Spinal cord (tissue), 4 donors: ENCODE measurements around the gene NECTIN4. TPM values are rescaled to one million over a fixed set of nuclear protein-coding genes. Genes with fewer than 3 reads are reported as not detected.

ENCODE experiments used
- polyA plus RNA-seq, 2 donors: library from polyadenylated mRNA; unstranded; fragments of 120-200 nt; gene quantifications; one replicate each; pipeline ENCODE4 v1.2.1, GENCODE V29; 2013; ENCODE audit not compliant: insufficient read length in 2 of 2
- small RNA-seq: library from RNA; depleted of rRNA; stranded (forward); fragments of <200 nt; gene quantifications from one replicate; pipeline ENCODE3, GENCODE V24; 2014; ENCODE audit warnings: low replicate concordance
- total RNA-seq, 2 donors: library from RNA; depleted of rRNA in 1 of 2; stranded (reverse); fragments of 120-200 nt in 1 of 2; fragments of >200 nt in 1 of 2; gene quantifications; one replicate each; pipeline versions ENCODE4 v1.2.3 to v1.2.4, GENCODE V29; 2013 to 2014

Gene NECTIN4
- total and polyA plus RNA-seq, 4 donors: 0.06 to 0.15 TPM; not detected in 2

Small RNA genes within 50 kb of the gene (small RNA-seq; reads per million reads assigned to genes)
- gene AL591806.2: not detected

Other genes starting within 250 kb of the NECTIN4 start
- under 1 TPM in 1 of 2 donors, not detected in 1; 0.69 TPM for gene CD244, start 226.7 kb downstream of the NECTIN4 start, total RNA-seq
- under 1 TPM in 1 of 2 donors, not detected in 1; 0.11 TPM for gene CD244, start 226.7 kb downstream of the NECTIN4 start, polyA plus RNA-seq
- 1 to 10 TPM in 1 of 2 donors, under 1 TPM in 1; 0.22 to 1.1 TPM for gene ITLN1, start 204.4 kb downstream of the NECTIN4 start, total RNA-seq
- not detected for gene ITLN1, start 204.4 kb downstream of the NECTIN4 start, polyA plus RNA-seq
- gene ITLN2, start 134.7 kb downstream of the NECTIN4 start, total RNA-seq: under 1 TPM; 0.17 to 0.20 TPM
- gene ITLN2, start 134.7 kb downstream of the NECTIN4 start, polyA plus RNA-seq: under 1 TPM in 1 of 2 donors, not detected in 1; 0.21 TPM
- gene F11R, start 68.4 kb downstream of the NECTIN4 start, total RNA-seq: 10 to 100 TPM in 1 of 2 donors, 1 to 10 TPM in 1; 9.5 to 23.7 TPM
- 10 to 100 TPM in 1 of 2 donors, 1 to 10 TPM in 1; 7.0 to 13.0 TPM for gene F11R, start 68.4 kb downstream of the NECTIN4 start, polyA plus RNA-seq
- 10 to 100 TPM; 12.1 to 25.5 TPM for gene TSTD1, start 50.6 kb downstream of the NECTIN4 start, total RNA-seq
- gene TSTD1, start 50.6 kb downstream of the NECTIN4 start, polyA plus RNA-seq: 10 to 100 TPM; 10.5 to 33.5 TPM
- 10 to 100 TPM; 67.1 to 81.6 TPM for gene USF1, start 43.6 kb downstream of the NECTIN4 start, total RNA-seq
- 10 to 100 TPM; 84.8 to 93.7 TPM for gene USF1, start 43.6 kb downstream of the NECTIN4 start, polyA plus RNA-seq
- 1 to 10 TPM; 2.1 to 4.2 TPM for gene ARHGAP30, start 19.7 kb downstream of the NECTIN4 start, total RNA-seq
- gene ARHGAP30, start 19.7 kb downstream of the NECTIN4 start, polyA plus RNA-seq: 1 to 10 TPM; 2.6 to 3.1 TPM
- 10 to 100 TPM; 10.0 to 21.8 TPM for gene KLHDC9, start 8.8 kb upstream of the NECTIN4 start, total RNA-seq
- 10 to 100 TPM; 26.6 to 27.7 TPM for gene KLHDC9, start 8.8 kb upstream of the NECTIN4 start, polyA plus RNA-seq
- gene PFDN2, start 28.5 kb upstream of the NECTIN4 start, total RNA-seq: 10 to 100 TPM; 30.3 to 42.8 TPM
- gene PFDN2, start 28.5 kb upstream of the NECTIN4 start, polyA plus RNA-seq: 100 to 1,000 TPM; 147 to 152 TPM
- gene NIT1, start 28.5 kb upstream of the NECTIN4 start, total RNA-seq: 10 to 100 TPM; 22.4 to 48.4 TPM
- gene NIT1, start 28.5 kb upstream of the NECTIN4 start, polyA plus RNA-seq: 10 to 100 TPM; 48.6 to 53.7 TPM
- 10 to 100 TPM; 16.3 to 20.2 TPM for gene DEDD, start 43.1 kb upstream of the NECTIN4 start, total RNA-seq
- 10 to 100 TPM; 55.1 to 61.5 TPM for gene DEDD, start 43.1 kb upstream of the NECTIN4 start, polyA plus RNA-seq
- 100 to 1,000 TPM in 1 of 2 donors, 10 to 100 TPM in 1; 86.9 to 117 TPM for gene UFC1, start 64.4 kb upstream of the NECTIN4 start, total RNA-seq
- 100 to 1,000 TPM; 165 TPM for gene UFC1, start 64.4 kb upstream of the NECTIN4 start, polyA plus RNA-seq
- 10 to 100 TPM; 11.0 to 17.2 TPM for gene USP21, start 69.9 kb upstream of the NECTIN4 start, total RNA-seq
- 10 to 100 TPM; 51.4 to 52.1 TPM for gene USP21, start 69.9 kb upstream of the NECTIN4 start, polyA plus RNA-seq
- 10 to 100 TPM; 21.7 to 47.9 TPM for gene PPOX, start 76.9 kb upstream of the NECTIN4 start, total RNA-seq
- gene PPOX, start 76.9 kb upstream of the NECTIN4 start, polyA plus RNA-seq: 10 to 100 TPM; 53.0 to 69.6 TPM
- gene B4GALT3, start 87.9 kb upstream of the NECTIN4 start, total RNA-seq: 10 to 100 TPM; 18.8 to 28.5 TPM
- 10 to 100 TPM; 48.4 to 52.5 TPM for gene B4GALT3, start 87.9 kb upstream of the NECTIN4 start, polyA plus RNA-seq
- gene ADAMTS4, start 109.5 kb upstream of the NECTIN4 start, total RNA-seq: 10 to 100 TPM; 17.5 to 30.4 TPM
- 10 to 100 TPM; 46.3 to 65.6 TPM for gene ADAMTS4, start 109.5 kb upstream of the NECTIN4 start, polyA plus RNA-seq
- 100 to 1,000 TPM; 110 to 155 TPM for gene NDUFS2, start 112.8 kb upstream of the NECTIN4 start, total RNA-seq
- 100 to 1,000 TPM; 181 to 196 TPM for gene NDUFS2, start 112.8 kb upstream of the NECTIN4 start, polyA plus RNA-seq
- 10 to 100 TPM; 14.9 to 18.5 TPM for gene FCER1G, start 125.7 kb upstream of the NECTIN4 start, total RNA-seq
- 10 to 100 TPM; 14.5 to 18.7 TPM for gene FCER1G, start 125.7 kb upstream of the NECTIN4 start, polyA plus RNA-seq
- 1 to 10 TPM in 1 of 2 donors, not detected in 1; 5.4 TPM for gene APOA2, start 134.1 kb upstream of the NECTIN4 start, total RNA-seq
- gene APOA2, start 134.1 kb upstream of the NECTIN4 start, polyA plus RNA-seq: not detected
- 10 to 100 TPM; 14.4 to 15.5 TPM for gene TOMM40L, start 136.5 kb upstream of the NECTIN4 start, total RNA-seq
- gene TOMM40L, start 136.5 kb upstream of the NECTIN4 start, polyA plus RNA-seq: 10 to 100 TPM; 23.8 to 24.2 TPM
- not detected for gene NR1I3, start 148.6 kb upstream of the NECTIN4 start, total RNA-seq
- gene NR1I3, start 148.6 kb upstream of the NECTIN4 start, polyA plus RNA-seq: 1 to 10 TPM; 4.2 to 5.9 TPM
- 10 to 100 TPM; 18.6 to 81.2 TPM for gene PCP4L1, start 169.2 kb upstream of the NECTIN4 start, total RNA-seq
- gene PCP4L1, start 169.2 kb upstream of the NECTIN4 start, polyA plus RNA-seq: 100 to 1,000 TPM; 104 to 113 TPM
- gene MPZ, start 220.4 kb upstream of the NECTIN4 start, total RNA-seq: 1,000 to 10,000 TPM in 1 of 2 donors, 100 to 1,000 TPM in 1; 293 to 1,019 TPM
- gene MPZ, start 220.4 kb upstream of the NECTIN4 start, polyA plus RNA-seq: 100 to 1,000 TPM in 1 of 2 donors, 10 to 100 TPM in 1; 79.0 to 138 TPM
- 10 to 100 TPM; 36.8 to 49.0 TPM for gene SDHC, start 224.8 kb upstream of the NECTIN4 start, total RNA-seq
- gene SDHC, start 224.8 kb upstream of the NECTIN4 start, polyA plus RNA-seq: 100 to 1,000 TPM; 173 to 174 TPM